Activated naive CD4-positive, alpha-beta T cell (primary cell): ENCODE results near the gene PLEKHH2.
A peak's percentile ranks its signal among the peaks of the same experiment; 100 is the strongest.
"Not testable (repeated sequence)": the region's sequence is repeated elsewhere in the genome, so short reads cannot be mapped to it uniquely, and the experiment has no call there.

Experiments
- DNase-seq, 4 experiments: peaks; one replicate each; lab custom pipeline; 2025; lab: John Stamatoyannopoulos, UW

Gene PLEKHH2

DNA sequence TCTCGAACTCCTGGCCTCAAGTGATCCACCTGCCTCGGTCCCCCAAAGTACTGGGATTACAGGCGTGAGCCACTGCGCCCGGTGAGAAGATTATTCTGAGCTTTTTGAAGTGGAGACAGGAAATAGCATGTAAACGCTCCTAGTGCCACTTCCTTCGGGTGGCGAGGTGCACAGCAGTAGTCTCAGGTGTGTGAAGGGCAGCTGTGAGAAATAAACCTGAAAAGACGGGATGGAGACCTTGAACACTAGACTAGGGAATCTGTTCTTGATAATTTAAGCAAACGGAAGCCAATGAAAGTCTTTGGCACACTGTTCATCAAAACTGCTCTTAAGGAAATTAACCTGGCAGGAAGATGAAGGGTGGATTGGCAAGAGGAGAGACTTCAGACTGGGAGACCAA is 439 bp upstream of the PLEKHH2 start:
- peak in 2 of 4 experiments; percentile 10 to 13 for DNase-seq

DNA sequence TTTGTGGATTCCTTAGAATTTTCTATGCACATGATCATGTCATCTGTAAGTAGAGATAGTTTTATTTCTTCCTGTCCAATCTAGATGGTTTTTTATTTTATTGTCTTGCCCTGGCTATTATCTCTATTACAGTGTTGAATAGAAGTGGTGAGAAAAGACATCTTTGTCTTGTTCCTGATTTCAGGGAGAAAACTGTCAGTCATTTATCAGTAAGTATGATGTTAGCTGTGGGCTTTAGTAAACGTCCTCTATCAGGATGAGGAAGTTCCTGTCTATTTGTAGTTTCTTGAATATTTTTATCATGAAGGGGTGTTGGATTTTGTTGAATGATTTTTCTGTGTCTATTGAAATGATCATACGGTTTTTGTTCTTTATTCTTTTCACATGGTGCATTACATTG is 5.3 kb downstream of the PLEKHH2 start:
- DNase-seq: no peak

DNA sequence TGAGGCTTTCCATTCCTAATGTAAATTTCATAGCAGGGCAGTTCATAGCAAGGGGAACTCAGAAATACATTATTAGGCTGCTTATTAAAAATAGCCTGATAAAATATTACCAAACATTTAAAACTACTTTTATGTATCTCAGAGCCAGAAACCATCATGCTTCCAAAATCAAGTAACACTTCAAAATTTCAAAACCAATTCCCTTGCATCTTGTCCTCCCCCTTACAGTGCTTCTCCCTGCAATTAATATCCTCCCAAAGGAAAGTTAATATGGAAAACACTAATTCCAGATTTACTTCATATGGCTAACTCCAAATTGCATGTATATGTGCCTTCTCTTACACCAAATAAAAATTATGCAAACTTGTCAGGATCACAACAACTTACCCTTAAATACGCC is 6.6 kb downstream of the PLEKHH2 start:
- no peak for DNase-seq

DNA sequence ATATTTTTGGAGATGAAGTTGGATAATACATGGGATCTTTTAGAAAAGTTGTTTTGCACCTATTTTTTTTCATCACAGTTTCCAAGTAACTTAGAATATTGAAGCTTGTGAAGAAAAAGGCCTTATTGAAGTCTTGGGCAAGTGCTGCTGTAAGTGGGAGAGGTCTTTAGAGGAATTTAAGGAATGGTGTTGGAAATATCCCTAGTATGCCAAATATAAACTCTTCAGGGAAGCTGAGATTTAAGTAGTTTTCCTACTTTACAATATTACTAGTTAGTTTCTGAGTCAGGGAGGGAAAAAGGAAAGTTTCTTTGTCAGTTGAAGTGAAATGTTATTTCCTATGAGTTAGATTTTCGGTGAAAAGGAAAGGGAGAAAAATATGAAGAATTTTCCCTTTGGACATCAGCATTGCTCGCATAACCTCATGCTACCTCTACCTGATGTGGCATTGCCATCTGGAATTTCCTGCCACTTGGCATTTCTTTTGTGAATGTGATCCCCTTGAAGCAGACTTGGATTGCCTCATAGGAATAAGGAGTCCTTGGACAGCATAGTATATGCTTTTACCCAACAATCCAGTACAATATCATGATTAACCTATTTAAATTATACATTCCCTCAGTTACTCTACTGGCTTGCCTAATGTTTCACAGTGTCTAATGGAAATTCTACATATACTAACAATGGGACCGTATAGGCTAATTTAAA is 12.1 kb downstream of the PLEKHH2 start:
- DNase-seq: no peak

DNA sequence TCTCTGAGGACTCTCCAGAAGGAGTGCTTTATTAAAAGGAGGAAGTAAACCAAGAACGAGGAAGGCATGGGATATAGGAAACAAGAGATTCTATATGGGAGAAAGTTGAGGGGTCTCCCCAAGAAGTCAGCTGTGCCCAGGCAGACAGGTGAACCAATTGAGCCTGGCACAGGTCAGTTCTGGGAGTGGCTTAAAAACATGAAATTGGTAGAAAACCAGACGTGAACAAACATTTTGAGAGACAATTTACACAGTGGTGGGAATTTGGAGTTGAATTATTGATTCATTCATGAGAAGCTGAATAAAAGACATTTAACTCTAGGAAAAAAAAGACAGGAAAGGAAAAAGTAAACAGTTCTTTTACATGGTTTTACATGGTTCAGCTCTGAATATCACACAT is 16.4 kb downstream of the PLEKHH2 start:
- DNase-seq: no peak

DNA sequence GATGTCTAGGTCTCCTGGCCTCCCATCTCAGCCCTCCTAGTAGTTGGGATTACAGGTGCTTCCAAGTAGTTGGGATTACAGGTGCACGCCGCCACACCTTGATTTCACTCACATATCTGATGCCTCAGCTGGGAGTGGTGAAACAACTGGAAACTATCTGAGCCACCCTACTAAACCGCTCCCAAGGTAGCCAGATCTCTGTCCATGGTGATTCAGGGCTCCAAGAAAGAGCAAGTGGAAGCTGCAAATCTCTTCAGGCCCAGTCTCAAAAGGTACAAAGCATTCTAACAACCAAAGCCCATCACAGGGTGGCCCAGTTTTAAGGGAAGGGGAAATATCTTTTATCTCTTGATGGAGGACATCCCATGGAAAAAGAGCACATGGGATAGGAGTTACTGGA is 20.2 kb downstream of the PLEKHH2 start:
- DNase-seq: no peak

DNA sequence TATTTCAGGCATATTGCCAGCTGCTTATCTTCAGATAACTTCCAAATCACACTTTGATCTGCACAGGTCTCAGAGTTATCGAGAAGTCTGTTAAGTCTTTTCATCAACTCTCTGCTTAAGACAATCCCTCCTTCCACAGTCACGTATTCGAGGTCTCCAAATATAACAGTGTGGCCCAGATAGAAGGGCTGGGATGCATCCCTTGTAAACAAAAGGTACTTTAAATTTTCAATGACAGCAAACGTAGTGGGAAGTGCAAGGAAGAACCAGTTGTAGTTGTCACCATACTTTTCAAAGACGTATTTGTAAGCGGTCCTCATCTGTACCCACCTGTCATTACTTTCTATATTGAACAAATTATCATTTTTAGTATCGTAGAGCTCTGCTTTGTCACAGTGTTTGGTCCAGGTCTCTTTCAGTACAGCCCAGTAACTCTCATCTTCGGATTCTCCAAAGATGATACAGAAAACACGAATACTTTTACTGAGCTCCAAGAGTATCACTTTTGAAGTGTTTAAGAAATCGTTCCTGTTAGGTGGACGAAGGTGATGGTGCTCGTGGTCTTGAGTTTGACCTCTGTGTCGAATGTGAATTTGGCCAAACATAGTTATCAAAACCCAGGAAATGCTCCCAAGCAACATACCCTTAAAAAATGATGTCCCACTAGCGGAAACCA is 38.7 kb downstream of the PLEKHH2 start:
- DNase-seq: no peak

DNA sequence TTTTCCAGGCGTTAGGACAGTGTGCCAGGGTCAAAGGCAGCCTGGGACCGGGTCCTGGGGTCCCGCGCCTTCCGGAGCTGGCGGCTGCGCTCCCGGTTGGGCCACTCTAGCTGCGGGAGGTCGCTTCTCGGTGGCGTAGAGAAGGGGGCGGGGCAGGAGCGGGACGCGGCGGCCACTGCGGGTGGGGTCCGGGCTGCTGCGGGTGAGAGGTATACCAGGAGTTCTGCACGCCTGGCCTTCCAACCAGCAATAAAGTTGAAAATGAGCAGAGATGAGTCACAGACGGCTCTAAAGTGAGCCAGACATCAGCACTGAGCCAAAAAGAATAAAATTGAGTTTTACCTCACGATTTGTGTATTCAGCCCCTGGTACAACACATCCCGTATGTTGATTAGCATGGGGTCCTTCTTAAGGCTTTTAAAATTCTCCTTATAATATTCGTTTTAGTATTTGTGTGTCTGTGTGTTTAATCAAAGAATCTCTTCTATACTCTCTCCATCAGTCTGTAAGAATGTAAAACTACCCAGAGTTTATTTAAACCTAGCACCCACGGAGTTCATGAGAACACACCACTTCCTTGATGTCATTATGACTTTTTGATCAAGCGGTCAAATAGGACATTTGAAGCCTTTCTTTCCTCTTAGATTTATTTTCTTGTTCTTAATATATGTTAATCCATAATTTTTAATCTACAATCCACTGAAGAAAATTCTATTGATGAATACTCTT is 39.4 kb downstream of the PLEKHH2 start, which contains the start of gene C1GALT1C1L:
Gene C1GALT1C1L, minus strand, starts transcription at position 108 of the 729 bp plus-strand sequence. Its CDS starts 107 bp downstream, at position 1.
- peak in 1 of 4 experiments; percentile 4 for DNase-seq

DNA sequence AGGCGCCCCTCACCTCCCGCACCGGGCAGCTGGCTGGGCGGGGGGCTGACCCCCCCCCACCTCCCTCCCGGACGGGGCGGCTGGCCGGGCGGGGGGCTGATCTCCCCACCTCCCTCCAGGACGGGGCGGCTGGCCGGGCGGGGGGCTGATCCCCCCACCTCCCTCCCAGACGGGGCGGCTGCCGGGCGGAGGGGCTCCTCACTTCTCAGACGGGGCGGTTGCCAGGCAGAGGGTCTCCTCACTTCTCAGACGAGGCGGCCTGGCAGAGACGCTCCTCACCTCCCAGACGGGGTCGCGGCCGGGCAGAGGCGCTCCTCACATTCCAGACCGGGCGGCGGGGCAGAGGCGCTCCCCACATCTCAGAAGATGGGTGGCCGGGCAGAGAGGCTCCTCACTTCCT is 40.7 kb downstream of the PLEKHH2 start:
- not testable (repeated sequence) for DNase-seq

DNA sequence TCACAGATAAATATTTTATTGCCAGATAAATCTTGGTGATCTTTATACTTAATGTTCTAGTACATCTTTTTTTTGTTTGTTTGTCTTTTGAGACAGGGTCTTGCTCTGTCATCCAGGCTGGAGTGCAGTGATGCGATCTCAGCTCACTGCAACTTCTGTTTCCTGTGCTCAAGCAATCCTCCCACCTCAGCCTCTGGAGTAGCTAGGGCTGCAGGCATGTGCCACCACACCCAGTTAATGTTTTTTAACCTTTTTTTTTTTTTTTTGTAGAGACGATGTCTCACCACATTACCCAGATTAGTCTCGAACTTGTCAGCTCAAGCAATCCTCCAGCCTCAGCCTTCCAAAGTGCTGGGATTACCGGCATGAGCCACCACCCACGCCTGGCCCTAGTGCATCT is 48.3 kb downstream of the PLEKHH2 start:
- no peak for DNase-seq

DNA sequence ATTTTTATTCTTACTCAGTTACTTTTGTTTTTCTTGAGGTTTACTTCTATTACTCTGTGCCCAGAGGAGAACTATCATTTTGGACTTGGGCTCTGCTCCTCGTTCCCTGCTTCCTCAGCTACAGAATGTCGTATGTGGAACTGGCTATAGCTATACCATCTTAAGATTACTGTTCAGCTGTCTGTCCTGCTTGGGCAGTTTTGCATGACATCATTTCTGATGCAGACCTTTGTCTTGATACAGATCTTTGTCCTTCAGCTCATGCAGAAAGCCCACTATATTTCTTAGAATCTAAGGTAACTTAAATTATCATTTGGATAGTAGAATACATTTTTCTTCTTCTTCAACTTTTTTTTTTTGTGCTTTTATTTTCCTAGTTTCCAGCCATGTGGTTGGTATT is 52.9 kb downstream of the PLEKHH2 start:
- no peak for DNase-seq

DNA sequence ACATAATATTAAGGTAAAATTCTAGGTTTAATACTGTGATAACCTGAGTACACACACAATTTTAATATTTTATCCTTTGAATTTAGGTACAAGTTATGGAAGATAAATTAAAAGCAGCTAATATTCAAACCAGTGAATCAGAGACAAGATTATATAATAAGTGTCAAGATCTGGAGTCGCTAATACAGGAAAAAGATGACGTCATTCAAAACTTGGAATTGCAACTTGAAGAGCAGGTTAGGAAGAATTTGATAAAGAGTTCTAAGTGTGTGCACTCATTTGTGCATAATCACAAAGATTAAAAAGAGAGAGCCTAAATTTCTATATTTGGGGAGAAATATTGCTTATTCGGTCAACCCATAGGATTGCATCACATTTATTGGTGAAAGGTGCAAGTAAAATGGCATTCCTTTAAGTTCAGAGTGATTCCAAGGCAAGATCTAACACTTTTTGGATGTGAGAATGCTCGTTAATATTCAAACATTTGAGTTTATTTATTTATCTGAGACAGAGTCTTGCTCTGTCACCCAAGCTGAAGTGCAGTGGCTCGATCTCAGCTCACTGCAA is 55.5 kb downstream of the PLEKHH2 start:
- no peak for DNase-seq

DNA sequence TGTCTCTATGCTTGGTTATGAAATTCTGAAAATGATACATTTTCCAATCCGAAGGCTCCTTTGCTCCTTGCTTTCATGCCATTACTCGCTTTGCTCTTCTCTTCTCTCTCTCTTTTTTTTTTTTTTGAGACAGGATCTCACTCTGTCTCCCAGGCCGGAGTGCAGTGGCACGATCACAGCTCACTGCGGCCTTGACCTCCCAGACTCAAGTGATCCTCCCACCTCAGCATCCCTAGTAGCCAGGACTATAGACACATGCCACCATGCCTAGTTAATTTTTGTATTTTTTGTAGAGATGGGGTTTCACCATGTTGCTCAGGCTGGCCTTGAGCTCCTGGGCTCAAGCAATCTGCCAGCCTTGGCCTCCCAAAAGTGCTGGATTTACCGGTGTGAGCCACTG is 61.1 kb downstream of the PLEKHH2 start:
- DNase-seq: not testable (repeated sequence)

DNA sequence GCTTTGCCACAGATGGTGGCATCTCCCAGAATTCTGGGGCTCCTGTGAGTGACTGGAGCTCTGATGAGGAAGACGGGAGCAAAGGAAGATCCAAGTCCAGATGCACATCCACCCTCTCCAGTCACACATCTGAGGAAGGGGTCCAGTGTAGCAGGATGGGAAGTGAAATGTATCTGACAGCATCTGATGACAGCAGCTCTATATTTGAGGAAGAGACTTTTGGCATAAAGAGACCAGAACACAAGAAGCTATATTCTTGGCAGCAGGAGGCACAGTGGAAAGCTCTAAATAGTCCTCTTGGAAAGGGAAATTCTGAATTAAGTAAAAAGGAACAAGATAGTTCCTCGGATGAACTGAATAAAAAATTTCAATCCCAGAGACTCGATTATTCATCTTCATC is 62.7 kb downstream of the PLEKHH2 start:
- no peak for DNase-seq

DNA sequence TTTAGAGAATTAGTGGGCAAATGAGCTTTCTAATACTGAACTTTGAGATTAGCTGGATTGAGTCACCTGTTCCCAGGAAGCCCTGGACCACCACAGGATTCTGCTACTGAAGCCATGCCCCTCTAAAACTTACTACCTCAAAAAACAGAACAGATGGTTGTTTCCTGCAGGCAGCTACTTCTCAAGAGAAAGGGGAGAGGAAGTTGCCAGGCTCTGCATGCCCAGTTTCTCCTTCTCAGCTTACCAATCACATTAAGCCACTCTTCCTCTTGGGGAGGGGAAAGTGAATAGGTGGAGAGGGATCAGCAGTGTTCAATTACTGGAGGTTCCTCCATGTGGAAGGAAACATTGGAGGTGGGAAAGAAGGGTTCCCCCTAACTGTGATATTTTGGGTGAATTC is 64.1 kb downstream of the PLEKHH2 start:
- DNase-seq: no peak

DNA sequence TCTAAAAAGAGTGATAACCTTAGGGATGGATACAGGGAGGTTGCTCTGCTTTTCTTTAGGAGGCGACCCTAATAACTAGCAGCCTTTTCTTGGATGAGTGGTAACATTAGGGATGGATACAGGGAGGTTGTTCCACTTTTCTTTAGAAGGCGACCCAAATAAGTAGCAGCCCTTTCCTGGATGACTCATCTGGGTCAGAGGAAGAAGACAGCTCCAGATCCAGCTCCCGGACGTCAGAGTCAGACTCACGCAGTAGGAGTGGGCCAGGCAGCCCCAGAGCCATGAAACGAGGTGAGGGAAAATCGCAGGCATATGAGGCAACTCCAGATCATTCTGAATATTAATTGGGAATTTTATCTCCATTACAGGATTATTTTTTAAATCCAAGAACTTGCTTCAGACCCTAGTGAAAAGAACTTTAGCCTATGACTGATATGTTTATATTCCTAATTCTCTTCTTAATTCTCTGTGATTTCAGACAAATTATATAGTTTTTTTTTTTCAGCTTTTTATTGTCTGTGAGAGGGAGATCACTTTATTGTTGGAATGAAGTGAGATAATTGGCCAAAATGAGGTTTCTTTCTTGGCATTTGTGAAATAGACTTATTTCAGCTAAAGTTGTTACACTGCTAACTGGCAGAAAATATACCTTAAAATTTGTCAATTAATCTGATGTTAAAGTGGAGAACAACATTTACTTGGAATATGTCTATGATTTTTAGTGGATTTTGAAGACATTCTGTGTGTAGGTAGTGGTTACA is 70.4 kb downstream of the PLEKHH2 start:
- no peak for DNase-seq

DNA sequence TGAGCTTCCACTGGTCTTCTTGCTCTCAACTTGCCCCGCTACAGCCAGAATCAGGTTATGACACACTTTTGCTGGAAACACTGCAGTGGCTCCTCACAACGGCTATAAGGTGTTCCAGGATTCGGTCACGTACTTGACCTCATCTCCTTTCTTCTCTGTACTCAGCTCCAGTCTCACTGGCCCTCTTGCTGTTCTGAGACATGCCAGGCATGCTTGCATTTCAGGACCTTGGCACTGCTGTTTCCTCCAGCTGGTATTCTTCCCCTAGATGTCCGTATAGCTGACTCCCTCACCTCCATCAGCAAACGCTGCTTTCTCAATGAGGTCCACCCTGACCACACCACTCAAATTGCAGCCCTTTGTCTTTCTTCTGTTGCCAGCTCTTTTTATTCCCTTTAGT is 71.1 kb downstream of the PLEKHH2 start:
- DNase-seq: no peak

DNA sequence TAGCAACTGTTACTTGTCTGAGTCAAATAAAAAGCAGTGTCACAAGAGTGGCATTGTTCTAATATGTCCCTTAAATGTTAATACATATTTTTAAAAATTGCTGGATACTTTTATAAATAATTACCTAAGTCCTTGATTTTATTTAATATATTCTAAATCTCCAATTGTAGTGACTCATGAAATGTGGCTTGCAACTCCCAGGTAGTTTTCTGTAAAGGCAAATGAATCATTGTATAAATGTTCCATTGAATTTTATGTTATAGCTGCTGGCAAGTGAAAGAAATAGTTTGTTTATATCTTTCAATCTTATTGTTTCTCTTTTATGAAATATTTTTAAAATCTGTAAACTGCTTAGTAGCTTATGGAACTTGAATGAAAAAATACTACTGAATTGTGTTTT is 71.8 kb downstream of the PLEKHH2 start:
- no peak for DNase-seq

DNA sequence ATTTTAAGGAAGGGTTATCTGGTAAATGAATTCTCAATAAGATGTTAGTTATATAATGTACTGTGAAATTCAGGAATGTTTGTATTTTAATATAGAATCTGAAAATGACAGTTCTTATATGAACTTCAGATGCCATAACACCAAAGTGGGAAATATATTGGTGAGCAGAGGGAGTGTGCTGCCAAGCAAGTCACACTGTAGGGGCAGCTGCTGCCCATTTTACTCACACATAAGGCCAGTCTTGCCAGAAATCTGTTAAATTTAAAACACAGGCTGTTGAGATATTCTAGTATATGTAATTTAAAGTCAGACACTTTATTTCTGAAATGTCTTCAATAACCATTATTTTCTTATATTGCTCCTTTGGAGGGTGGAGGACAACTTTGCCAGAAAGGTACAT is 73.8 kb downstream of the PLEKHH2 start:
- DNase-seq: no peak

DNA sequence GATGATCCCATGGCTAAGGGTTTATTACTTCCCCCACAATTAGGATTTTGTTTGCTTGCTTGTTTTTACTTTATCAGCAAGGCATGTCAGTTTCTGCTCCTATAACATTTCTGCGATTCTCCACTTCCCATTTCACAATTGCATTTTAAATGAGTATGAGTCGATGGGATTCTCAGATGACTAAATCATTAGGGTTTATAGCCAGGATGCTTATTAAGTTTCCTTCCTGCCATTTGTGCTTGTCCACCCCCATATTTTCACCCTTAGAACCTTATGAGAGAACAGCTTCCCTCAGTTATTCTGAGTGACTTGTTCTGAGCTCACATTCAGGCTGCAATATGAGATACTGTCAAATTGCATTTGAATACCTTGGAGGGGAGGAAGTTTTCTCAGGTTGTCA is 77.1 kb downstream of the PLEKHH2 start:
- no peak for DNase-seq

DNA sequence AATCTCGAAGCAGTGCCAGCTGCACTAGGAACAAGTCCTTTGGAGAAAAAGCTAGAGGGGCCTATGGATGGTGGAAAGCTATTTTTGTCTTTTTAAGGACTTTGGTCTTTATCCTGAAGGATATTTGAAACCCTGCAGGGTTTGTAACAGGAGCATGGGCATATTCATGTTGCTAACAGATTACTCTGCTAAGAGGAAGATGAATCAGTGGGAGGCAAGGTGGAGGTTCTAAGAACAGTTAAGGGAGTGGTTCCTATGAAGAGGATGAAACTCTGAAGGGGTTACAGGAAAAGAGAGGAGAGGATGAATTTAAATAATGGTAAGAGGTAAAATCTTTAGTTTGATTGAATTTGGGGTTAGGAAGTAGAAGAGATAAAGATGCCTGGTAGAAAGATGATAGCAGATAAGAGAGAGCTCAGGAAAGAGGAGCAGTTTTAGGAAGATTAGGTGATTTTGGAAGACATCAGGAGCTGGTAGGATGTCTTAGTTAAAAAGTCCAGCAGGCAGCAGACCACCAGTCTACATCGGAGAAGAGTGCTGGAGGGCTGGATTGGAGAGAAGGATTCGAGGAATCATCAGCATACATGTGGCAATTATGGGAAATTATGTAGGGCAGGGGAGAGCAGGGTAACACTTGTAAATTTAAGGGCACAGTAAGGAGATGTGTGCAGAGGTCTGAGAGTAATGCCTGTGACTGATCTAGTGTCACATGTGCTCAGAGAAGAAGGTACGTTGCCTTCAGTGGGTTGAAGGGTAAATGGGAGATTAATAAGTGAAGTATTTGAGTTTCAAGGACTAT is 78.4 kb downstream of the PLEKHH2 start:
- no peak for DNase-seq
